Stimulated activated naive B cell treated with anti-CD40 and anti-IgM and Interleukin-4, amounts not matched to agents 10 μg/mL and 1 μg/mL and 100 μg/mL, for 72 hours (primary cell): Measurements from ENCODE around the gene METTL15.
"Not testable (repeated sequence)": the region's sequence is repeated elsewhere in the genome, so short reads cannot be mapped to it uniquely, and the experiment has no call there.

ENCODE experiments used
- ATAC-seq, 2 donors: fragments of 150-1000 bp; cut with Tn5 transposase; replicated peaks; 2 replicates each; pipeline ENCODE4 v1.10.0; 2021; ENCODE audit warnings: moderate library complexity in 1 of 2
- DNase-seq: peaks from one replicate; pipeline ENCODE4 v3.0.0; 2021
- H3K27ac Mint-ChIP-seq: one replicate; pipeline ENCODE4 v1.8.0; 2022; ENCODE audit warnings: mild to moderate bottlenecking, mixed read lengths
- H3K27me3 Mint-ChIP-seq, 2 donors: one replicate each; pipeline ENCODE4 v1.8.0; 2022; ENCODE audit warnings: mixed read lengths in 2 of 2
- H3K36me3 Mint-ChIP-seq, 2 donors: one replicate each; pipeline ENCODE4 v1.8.0; 2022; ENCODE audit warnings: mixed read lengths in 2 of 2, mild to moderate bottlenecking in 1 of 2
- H3K4me1 Mint-ChIP-seq, 2 donors: one replicate each; pipeline ENCODE4 v1.8.0; 2022; ENCODE audit warnings: mixed read lengths in 2 of 2, mild to moderate bottlenecking in 1 of 2
- H3K4me3 Mint-ChIP-seq, 2 donors: one replicate each; pipeline ENCODE4 v1.8.0; 2022; ENCODE audit warnings: mild to moderate bottlenecking in 2 of 2, mixed read lengths in 2 of 2, moderate library complexity in 1 of 2
- H3K9me3 Mint-ChIP-seq, 2 donors: one replicate each; pipeline ENCODE4 v1.8.0; 2022; ENCODE audit warnings: mixed read lengths in 2 of 2, mild to moderate bottlenecking in 1 of 2

METTL15 gene

GRCh38 chr11:28136157-28136556 is 28.0 kb downstream of the METTL15 start:
- not testable (repeated sequence) for H3K4me1 Mint-ChIP-seq, ATAC-seq, H3K27me3 Mint-ChIP-seq, H3K4me3 Mint-ChIP-seq, H3K27ac Mint-ChIP-seq, DNase-seq
- Mint-ChIP-seq H3K36me3 (peaks cover 42 to 74% of the 10 kb centered on the region in 2 donors), H3K9me3 (peaks cover 14 to 22% of the 10 kb centered on the region in 2 donors)

GRCh38 chr11:28137366-28137765 is 29.2 kb downstream of the METTL15 start:
- H3K27me3 Mint-ChIP-seq = no peaks in the 10 kb centered on the region
- peaks cover 15 to 22% of the 10 kb centered on the region in 2 donors for H3K9me3 Mint-ChIP-seq

GRCh38 chr11:28137832-28138231 is 29.6 kb downstream of the METTL15 start:
- ATAC-seq (no peak), DNase-seq (no peak)
- no peak overlapping the region for H3K27ac Mint-ChIP-seq
- H3K4me1 Mint-ChIP-seq = peaks cover 1 to 3% of the 10 kb centered on the region in 2 donors
- H3K27me3 Mint-ChIP-seq = no peaks in the 10 kb centered on the region
- H3K4me3 Mint-ChIP-seq = no peak overlapping the region
- H3K9me3 Mint-ChIP-seq = peaks cover 15 to 22% of the 10 kb centered on the region in 2 donors
- H3K36me3 Mint-ChIP-seq = peaks cover 40 to 71% of the 10 kb centered on the region in 2 donors

More at GRCh38 chr11:28137366-28137765, 29.2 kb downstream of the METTL15 start:
- no peak overlapping the region for H3K4me3 Mint-ChIP-seq
- no peak for ATAC-seq
- H3K27ac Mint-ChIP-seq = no peak overlapping the region
- H3K36me3 Mint-ChIP-seq = peaks cover 40 to 71% of the 10 kb centered on the region in 2 donors
- H3K4me1 Mint-ChIP-seq = peaks cover 0 to 1% of the 10 kb centered on the region in 2 donors
- DNase-seq = no peak

- Mint-ChIP-seq H3K27ac (no peak overlapping the region), H3K4me1 (peaks cover 4 to 15% of the 10 kb centered on the region in 2 donors), H3K9me3 (peaks cover 15 to 22% of the 10 kb centered on the region in 2 donors), H3K36me3 (peaks cover 35 to 55% of the 10 kb centered on the region in 2 donors), H3K27me3 (no peaks in the 10 kb centered on the region), H3K4me3 (no peak overlapping the region)
- no peak for ATAC-seq
- DNase-seq = no peak
Measured at GRCh38 chr11:28139841-28140415, 31.7 kb downstream of the METTL15 start.

GRCh38 chr11:28140689-28141455 is 32.7 kb downstream of the METTL15 start:
- no peak overlapping the region for H3K27ac Mint-ChIP-seq

GRCh38 chr11:28142724-28143123 is 34.5 kb downstream of the METTL15 start:
- Mint-ChIP-seq H3K4me3 (no peak overlapping the region), H3K9me3 (peaks cover 15 to 18% of the 10 kb centered on the region in 2 donors), H3K27ac (no peak overlapping the region), H3K27me3 (no peaks in the 10 kb centered on the region), H3K36me3 (peaks cover 24 to 34% of the 10 kb centered on the region in 2 donors), H3K4me1 (peaks cover 4 to 17% of the 10 kb centered on the region in 2 donors)
- no peak for DNase-seq
- no peak for ATAC-seq

More at GRCh38 chr11:28140689-28141455, 32.7 kb downstream of the METTL15 start:
- H3K36me3 Mint-ChIP-seq = peaks cover 32 to 49% of the 10 kb centered on the region in 2 donors
- no peak overlapping the region for H3K4me3 Mint-ChIP-seq
- no peak for ATAC-seq
- peaks cover 4 to 17% of the 10 kb centered on the region in 2 donors for H3K4me1 Mint-ChIP-seq
- no peaks in the 10 kb centered on the region for H3K27me3 Mint-ChIP-seq
- H3K9me3 Mint-ChIP-seq = peaks cover 15 to 21% of the 10 kb centered on the region in 2 donors
- no peak for DNase-seq

- H3K36me3 Mint-ChIP-seq = peaks cover 11 to 15% of the 10 kb centered on the region in 2 donors
- peaks cover 10 to 11% of the 10 kb centered on the region in 2 donors for H3K9me3 Mint-ChIP-seq
- ATAC-seq = no peak
- DNase-seq = no peak
- H3K4me3 Mint-ChIP-seq = no peak overlapping the region
- no peaks in the 10 kb centered on the region for H3K27me3 Mint-ChIP-seq
- H3K4me1 Mint-ChIP-seq = peaks cover 4 to 17% of the 10 kb centered on the region in 2 donors
- H3K27ac Mint-ChIP-seq = no peak overlapping the region
Measured at GRCh38 chr11:28144808-28145207, 36.6 kb downstream of the METTL15 start.

- H3K36me3 Mint-ChIP-seq = peaks cover 4 to 7% of the 10 kb centered on the region in 2 donors
- H3K4me3 Mint-ChIP-seq = no peak overlapping the region
- ATAC-seq = no peak
- peaks cover 2 to 17% of the 10 kb centered on the region in 2 donors for H3K4me1 Mint-ChIP-seq
- no peak overlapping the region for H3K27ac Mint-ChIP-seq
- no peak for DNase-seq
- H3K27me3 Mint-ChIP-seq = no peaks in the 10 kb centered on the region
- H3K9me3 Mint-ChIP-seq = peaks cover 0 to under 1% of the 10 kb centered on the region in 2 donors
Measured at GRCh38 chr11:28146123-28146751, 38.0 kb downstream of the METTL15 start.

GRCh38 chr11:28152743-28153142 is 44.6 kb downstream of the METTL15 start:
- DNase-seq (no peak), ATAC-seq (no peak)
- no peaks in the 10 kb centered on the region for H3K4me1 Mint-ChIP-seq
- H3K4me3 Mint-ChIP-seq = no peak overlapping the region
- H3K36me3 Mint-ChIP-seq = peaks cover 11 to 20% of the 10 kb centered on the region in 2 donors
- peaks cover under 1 to 3% of the 10 kb centered on the region in 2 donors for H3K9me3 Mint-ChIP-seq
- H3K27ac Mint-ChIP-seq = no peak overlapping the region
- H3K27me3 Mint-ChIP-seq = no peaks in the 10 kb centered on the region

GRCh38 chr11:28153586-28153985 is 45.4 kb downstream of the METTL15 start:
- Mint-ChIP-seq H3K9me3 (peaks cover 3 to 5% of the 10 kb centered on the region in 2 donors), H3K36me3 (peaks cover 20 to 28% of the 10 kb centered on the region in 2 donors), H3K27me3 (no peaks in the 10 kb centered on the region), H3K4me3 (no peak overlapping the region), H3K4me1 (no peaks in the 10 kb centered on the region), H3K27ac (no peak overlapping the region)
- no peak for ATAC-seq
- no peak for DNase-seq

- H3K27ac Mint-ChIP-seq = no peak overlapping the region
- no peak for DNase-seq
- peaks cover 0 to 3% of the 10 kb centered on the region in 2 donors for H3K9me3 Mint-ChIP-seq
- H3K27me3 Mint-ChIP-seq = no peaks in the 10 kb centered on the region
- peaks cover 19 to 34% of the 10 kb centered on the region in 2 donors for H3K36me3 Mint-ChIP-seq
- no peak for ATAC-seq
- peaks cover 2 to 5% of the 10 kb centered on the region in 2 donors for H3K4me1 Mint-ChIP-seq
- H3K4me3 Mint-ChIP-seq = no peak overlapping the region
Measured at GRCh38 chr11:28168718-28169117, 60.5 kb downstream of the METTL15 start.

- DNase-seq (no peak), ATAC-seq (no peak)
- Mint-ChIP-seq H3K4me3 (no peak overlapping the region), H3K9me3 (peaks cover 0 to 5% of the 10 kb centered on the region in 2 donors), H3K27ac (no peak overlapping the region), H3K4me1 (peaks cover 2 to 5% of the 10 kb centered on the region in 2 donors), H3K27me3 (no peaks in the 10 kb centered on the region), H3K36me3 (peaks cover 24 to 35% of the 10 kb centered on the region in 2 donors)
Measured at GRCh38 chr11:28169816-28170215, 61.6 kb downstream of the METTL15 start.

GRCh38 chr11:28170759-28171158 is 62.6 kb downstream of the METTL15 start:
- Mint-ChIP-seq H3K27me3 (no peaks in the 10 kb centered on the region), H3K9me3 (peaks cover 0 to 5% of the 10 kb centered on the region in 2 donors), H3K27ac (no peak overlapping the region), H3K36me3 (peaks cover 19 to 32% of the 10 kb centered on the region in 2 donors), H3K4me1 (peaks cover 2 to 5% of the 10 kb centered on the region in 2 donors), H3K4me3 (no peak overlapping the region)
- DNase-seq = no peak
- no peak for ATAC-seq

- H3K4me3 Mint-ChIP-seq = no peak overlapping the region
- H3K27ac Mint-ChIP-seq = no peak overlapping the region
- H3K4me1 Mint-ChIP-seq = no peaks in the 10 kb centered on the region
- peaks cover 0 to 5% of the 10 kb centered on the region in 2 donors for H3K9me3 Mint-ChIP-seq
- ATAC-seq (peak in 1 of 2 donors; percentile 16), DNase-seq (no peak)
- H3K27me3 Mint-ChIP-seq = no peaks in the 10 kb centered on the region
- H3K36me3 Mint-ChIP-seq = peaks cover 16 to 20% of the 10 kb centered on the region in 2 donors
Measured at GRCh38 chr11:28176351-28176750, 68.2 kb downstream of the METTL15 start.
